ENCODE data around the gene MACF1.

MACF1 gene

GRCh38 chr1:39395357-39395831 is 190.9 kb downstream of the MACF1 start:
- H3K4me3 ChIP-seq (replicated peaks; ENCODE audit: low read depth, low read length): no peak overlapping the region
- no peak for TF ChIP-seq CTCF (IDR thresholded peaks at IDR 0.05; ENCODE audit: low read length, missing control alignments)

GRCh38 chr1:39396671-39397070 is 192.2 kb downstream of the MACF1 start:
- no peak for DNase-seq (ENCODE audit: low read depth)
- H3K4me3 ChIP-seq (replicated peaks; ENCODE audit: low read depth, low read length): no peak overlapping the region
- TF ChIP-seq CTCF (IDR thresholded peaks at IDR 0.05; ENCODE audit: low read length, missing control alignments): no peak

More at GRCh38 chr1:39395357-39395831, 190.9 kb downstream of the MACF1 start:
- peak; percentile 69 for DNase-seq (ENCODE audit: low read depth)

- no peak overlapping the region for H3K4me3 ChIP-seq (replicated peaks; ENCODE audit: low read depth, low read length)
- no peak for DNase-seq (ENCODE audit: low read depth)
- TF ChIP-seq CTCF (IDR thresholded peaks at IDR 0.05; ENCODE audit: low read length, missing control alignments): no peak
Measured at GRCh38 chr1:39397487-39397886, 193.0 kb downstream of the MACF1 start.

GRCh38 chr1:39398278-39399021 is 194.0 kb downstream of the MACF1 start:
- TF ChIP-seq CTCF (IDR thresholded peaks at IDR 0.05; ENCODE audit: low read length, missing control alignments): no peak
- H3K4me3 ChIP-seq (replicated peaks; ENCODE audit: low read depth, low read length): no peak overlapping the region
- DNase-seq (ENCODE audit: low read depth): peak; percentile 97

- DNase-seq (ENCODE audit: low read depth): no peak
Measured at GRCh38 chr1:39401106-39401505, 196.6 kb downstream of the MACF1 start.

GRCh38 chr1:39404876-39405275 is 200.4 kb downstream of the MACF1 start:
- no peak for TF ChIP-seq CTCF (IDR thresholded peaks at IDR 0.05; ENCODE audit: low read length, missing control alignments)
- no peak for DNase-seq (ENCODE audit: low read depth)
- H3K4me3 ChIP-seq (replicated peaks; ENCODE audit: low read depth, low read length): no peak overlapping the region

More at GRCh38 chr1:39401106-39401505, 196.6 kb downstream of the MACF1 start:
- TF ChIP-seq CTCF (IDR thresholded peaks at IDR 0.05; ENCODE audit: low read length, missing control alignments): no peak
- no peak overlapping the region for H3K4me3 ChIP-seq (replicated peaks; ENCODE audit: low read depth, low read length)

- H3K4me3 ChIP-seq (replicated peaks; ENCODE audit: low read depth, low read length): no peak overlapping the region
- no peak for DNase-seq (ENCODE audit: low read depth)
- TF ChIP-seq CTCF (IDR thresholded peaks at IDR 0.05; ENCODE audit: low read length, missing control alignments): no peak
Measured at GRCh38 chr1:39405358-39405757, 200.9 kb downstream of the MACF1 start.
